ENCODE data around the gene MREG. TPM values are rescaled to one million over a fixed set of nuclear protein-coding genes. Genes with fewer than 3 reads are reported as not detected.

Gene MREG
- total and polyA plus RNA-seq, 2 experiments from 2014 or later: 19.4 to 25.3 TPM

Other genes starting within 250 kb of the MREG start
- 15.5 and 18.7 TPM in 2 replicates for gene PECR, start 68.3 kb upstream of the MREG start, total RNA-seq (2014; rRNA removed; shearing (Covaris generic))
- gene PECR, start 68.3 kb upstream of the MREG start, polyA plus RNA-seq (2016; fragmentation: Nextera tagmentation; extraction: Ambion mirVana): 12.1 and 12.7 TPM in 2 replicates
- 3.9 and 8.0 TPM in 2 replicates for gene TMEM169, start 68.4 kb upstream of the MREG start, total RNA-seq (2014; rRNA removed; shearing (Covaris generic))
- gene TMEM169, start 68.4 kb upstream of the MREG start, polyA plus RNA-seq (2016; fragmentation: Nextera tagmentation; extraction: Ambion mirVana): 1.4 and 1.7 TPM in 2 replicates
- gene XRCC5, start 95.8 kb upstream of the MREG start, total RNA-seq (2014; rRNA removed; shearing (Covaris generic)): 482 and 499 TPM in 2 replicates
- 432 and 524 TPM in 2 replicates for gene XRCC5, start 95.8 kb upstream of the MREG start, polyA plus RNA-seq (2016; fragmentation: Nextera tagmentation; extraction: Ambion mirVana)

All from GM23338 (cell line).